GM18526 (cell line): ENCODE results near the gene HS3ST3B1.

Experiments
- POLR2A ChIP-seq: IDR thresholded peaks from 3 replicates; pipeline ENCODE4 v1.6.1; 2011; ENCODE audit not compliant: insufficient read length; ENCODE audit errors: extremely low read depth

The HS3ST3B1 gene

DNA sequence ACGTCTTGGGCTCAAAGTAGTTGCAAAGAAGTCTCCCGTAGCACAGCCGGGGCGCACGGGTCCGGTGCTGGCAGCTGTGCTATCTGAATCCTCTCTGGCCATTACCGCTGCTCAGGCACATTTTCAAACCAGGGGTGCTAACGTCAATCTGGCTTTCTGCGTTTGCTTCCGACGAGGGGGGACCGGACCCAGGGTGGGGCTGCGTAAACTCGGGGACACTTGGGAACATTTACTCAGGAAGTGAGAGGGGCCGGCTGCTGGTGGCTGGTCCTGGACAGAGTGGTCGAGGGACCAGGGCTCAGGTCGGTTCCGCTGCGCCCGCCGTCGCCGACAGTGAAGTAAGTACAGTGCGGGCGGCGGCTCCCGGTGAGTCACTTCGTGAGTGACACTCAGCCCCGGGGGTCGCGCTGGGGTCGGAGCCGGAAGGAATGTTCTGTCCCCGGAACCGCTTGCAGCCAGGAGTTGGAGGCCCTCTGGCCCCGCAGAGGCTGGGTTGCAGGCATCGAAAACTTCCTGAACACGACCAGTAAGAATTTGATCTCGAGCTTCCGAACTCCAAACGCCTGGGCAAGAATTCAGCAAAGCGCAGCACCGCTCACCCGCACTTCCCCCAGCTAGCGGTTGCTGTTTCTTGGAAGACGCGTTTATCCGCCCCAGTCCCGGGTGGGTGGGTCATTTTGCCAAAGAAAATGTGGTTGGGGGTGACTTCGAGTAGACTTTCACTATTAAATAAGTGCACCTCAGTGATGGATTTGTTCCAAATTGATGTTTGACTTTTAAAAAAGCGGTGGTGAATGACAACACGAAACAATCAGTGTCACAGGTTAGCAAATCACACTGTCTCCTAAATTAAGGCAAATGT lies 1.4 kb upstream of the HS3ST3B1 start:
- no peak for TF ChIP-seq POLR2A

DNA sequence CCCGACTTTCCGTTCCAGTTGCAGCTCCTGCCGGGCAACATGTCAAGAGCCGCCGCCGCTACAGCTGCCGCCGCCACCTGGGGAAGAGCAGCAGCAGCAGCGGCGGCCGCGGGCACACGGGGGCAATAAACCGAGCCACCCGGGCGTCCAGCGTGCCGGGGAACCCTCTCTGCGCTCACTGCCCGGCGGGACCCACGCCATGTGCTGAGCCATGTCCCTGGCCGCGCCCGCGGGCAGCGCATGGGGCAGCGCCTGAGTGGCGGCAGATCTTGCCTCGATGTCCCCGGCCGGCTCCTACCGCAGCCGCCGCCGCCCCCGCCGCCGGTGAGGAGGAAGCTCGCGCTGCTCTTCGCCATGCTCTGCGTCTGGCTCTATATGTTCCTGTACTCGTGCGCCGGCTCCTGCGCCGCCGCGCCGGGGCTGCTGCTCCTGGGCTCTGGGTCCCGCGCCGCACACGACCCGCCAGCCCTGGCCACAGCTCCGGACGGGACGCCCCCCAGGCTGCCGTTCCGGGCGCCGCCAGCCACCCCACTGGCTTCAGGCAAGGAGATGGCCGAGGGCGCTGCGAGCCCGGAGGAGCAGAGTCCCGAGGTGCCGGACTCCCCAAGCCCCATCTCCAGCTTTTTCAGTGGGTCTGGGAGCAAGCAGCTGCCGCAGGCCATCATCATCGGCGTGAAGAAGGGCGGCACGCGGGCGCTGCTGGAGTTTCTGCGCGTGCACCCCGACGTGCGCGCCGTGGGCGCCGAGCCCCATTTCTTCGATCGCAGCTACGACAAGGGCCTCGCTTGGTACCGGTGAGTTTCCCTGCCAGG lies 604 bp downstream of the HS3ST3B1 start:
- TF ChIP-seq POLR2A, result no peak

DNA sequence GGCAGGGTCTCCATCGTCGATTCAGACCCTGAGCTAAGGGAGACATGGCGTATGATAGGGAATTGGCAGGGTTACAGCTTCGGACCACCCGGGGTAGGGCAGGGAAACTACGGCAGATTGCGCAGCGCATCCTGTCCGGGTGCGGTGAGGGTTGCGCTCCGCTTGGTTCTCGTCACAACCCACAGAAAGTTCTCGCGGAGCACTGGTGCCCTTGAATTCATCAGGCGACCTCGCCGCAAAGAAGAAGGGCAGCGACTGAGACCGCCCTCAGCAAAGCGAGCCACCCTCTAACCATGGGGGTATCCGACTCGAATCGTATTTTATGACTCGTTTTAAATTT lies 1.2 kb downstream of the HS3ST3B1 start:
- no peak for TF ChIP-seq POLR2A

DNA sequence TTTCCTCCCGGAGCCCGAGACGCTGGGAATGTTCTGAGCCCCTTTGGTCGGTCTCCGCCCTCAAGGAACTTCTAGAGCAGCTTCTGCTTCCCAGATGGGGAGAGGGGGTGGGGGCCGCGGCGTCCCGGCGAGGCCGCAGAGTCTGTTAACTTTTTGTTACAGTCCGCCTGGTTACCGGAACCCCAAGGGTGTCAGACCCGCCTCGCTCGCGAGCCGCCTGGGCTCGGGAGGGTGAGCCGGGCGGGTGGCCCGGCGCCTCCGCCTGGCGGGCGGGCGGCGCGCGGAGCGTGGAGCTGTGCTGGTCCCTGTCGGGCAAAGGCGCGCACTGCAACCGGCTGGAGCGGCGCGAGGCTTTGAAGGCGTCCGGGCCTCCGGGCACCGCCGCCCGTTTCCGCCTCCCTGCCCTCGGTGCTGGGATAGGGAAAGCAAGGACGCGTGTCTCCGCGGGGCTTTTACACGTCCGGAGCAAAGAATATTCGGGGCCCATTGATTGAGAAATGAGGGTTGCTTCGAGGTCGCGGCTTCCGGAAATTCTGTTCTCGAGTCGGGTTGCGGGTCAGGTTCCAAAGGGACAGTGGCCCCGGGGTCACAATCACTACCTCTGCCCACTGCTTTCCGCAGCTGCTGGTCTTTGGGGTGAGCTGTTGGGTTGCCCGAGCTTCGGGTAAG lies 1.7 kb downstream of the HS3ST3B1 start:
- no peak for TF ChIP-seq POLR2A

DNA sequence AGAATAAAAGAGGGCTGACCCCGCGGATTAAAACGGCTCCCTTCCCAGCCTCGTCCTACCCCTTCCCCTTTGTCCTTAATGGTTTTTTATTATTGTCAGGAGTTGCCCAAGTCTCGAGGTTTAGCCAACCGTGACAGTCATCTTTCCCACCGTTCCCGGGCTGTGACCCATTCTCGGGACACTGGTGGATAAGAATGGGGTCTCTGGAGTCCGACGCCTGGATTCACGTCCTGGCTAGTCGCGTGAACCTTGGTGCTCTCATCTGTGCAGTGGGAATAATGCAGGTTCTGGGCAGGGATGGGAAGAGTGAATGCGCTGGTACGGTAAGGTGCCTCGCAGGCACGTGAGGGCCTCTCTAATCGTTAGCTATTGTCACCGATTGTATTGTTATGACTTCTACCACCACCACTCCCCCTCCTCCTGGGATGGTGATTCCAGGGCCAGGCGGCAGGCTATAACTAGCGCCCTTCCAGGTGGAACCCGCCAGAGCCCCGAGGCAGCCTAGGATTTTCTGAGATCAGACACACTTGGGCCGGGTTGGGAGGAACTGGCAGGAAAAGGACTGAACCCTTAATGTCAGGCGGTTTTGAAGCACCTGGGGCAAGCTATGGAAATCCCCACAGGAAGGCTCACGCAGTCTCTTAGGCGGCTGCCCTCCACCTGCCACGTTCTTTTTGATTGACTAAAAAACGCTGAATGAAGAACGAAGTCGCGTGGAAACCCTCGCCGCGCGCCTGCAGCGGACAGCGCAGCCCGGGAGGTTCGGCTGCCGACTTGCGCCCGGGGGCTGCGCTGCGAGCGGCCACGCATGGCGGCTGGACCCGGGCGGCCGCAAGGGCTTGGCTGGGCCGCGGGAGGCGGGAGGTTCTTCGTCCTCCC lies 2.7 kb downstream of the HS3ST3B1 start:
- no peak for TF ChIP-seq POLR2A

DNA sequence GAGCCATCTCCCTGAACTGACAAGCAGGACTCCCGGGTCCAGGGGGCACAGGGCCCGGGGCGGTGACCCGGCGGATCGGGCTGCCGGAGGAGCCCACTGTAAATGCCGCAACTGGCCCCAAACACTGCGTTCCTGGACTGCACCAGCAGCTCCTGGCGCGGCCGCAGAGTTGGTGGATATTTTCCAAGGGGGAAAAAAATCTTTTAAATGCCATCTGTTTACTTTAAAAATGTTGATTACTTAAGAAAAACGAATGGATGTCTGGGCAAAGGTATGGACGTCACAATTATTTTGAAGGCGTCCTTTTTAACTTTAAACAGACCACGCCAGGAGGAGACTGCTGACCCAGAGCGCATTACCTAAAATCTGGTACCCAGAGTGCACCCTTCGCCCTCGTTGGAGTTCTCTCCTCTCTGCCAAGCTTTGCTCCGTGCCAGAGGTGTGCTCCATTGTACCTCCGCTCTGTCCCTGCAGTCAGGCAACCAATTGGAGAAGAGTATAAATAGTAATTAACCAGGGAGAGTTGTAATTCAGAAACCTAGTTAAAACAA lies 3.4 kb downstream of the HS3ST3B1 start:
- TF ChIP-seq POLR2A, result no peak

DNA sequence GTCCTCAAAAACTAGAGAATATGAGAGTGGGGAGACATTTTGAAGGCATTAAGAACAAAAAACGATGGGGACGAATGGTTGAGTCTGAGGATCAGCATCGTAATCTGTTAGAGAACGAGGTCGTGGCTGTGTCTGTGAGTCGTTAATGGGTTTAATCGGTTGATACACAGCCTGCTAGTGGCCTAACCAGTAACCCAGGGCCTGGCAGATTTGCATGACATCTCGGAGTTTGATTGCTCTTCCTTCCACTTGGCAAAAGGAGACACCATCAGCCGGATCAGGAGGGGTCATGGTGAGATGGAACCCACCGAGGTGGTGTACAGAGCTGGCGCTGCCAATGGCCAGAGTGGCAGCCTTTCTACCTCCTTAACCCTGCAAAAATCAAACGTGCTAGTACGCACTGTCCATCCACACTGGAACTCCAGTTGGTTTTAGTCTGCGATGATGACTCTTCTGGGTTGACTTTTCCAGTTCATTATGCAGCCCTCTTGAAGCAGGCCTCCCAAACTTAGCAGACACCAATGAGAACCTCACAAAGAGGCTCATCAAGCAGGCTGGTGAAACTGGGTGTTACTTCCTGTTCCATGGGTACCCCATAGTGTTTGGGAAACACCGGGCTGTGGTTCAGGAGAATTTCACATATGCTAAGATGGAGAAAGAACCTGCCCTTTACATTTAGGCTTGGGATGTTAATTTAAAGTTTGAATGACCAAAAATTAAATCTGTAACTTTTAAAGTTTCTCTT lies 4.1 kb downstream of the HS3ST3B1 start:
- TF ChIP-seq POLR2A, result no peak

DNA sequence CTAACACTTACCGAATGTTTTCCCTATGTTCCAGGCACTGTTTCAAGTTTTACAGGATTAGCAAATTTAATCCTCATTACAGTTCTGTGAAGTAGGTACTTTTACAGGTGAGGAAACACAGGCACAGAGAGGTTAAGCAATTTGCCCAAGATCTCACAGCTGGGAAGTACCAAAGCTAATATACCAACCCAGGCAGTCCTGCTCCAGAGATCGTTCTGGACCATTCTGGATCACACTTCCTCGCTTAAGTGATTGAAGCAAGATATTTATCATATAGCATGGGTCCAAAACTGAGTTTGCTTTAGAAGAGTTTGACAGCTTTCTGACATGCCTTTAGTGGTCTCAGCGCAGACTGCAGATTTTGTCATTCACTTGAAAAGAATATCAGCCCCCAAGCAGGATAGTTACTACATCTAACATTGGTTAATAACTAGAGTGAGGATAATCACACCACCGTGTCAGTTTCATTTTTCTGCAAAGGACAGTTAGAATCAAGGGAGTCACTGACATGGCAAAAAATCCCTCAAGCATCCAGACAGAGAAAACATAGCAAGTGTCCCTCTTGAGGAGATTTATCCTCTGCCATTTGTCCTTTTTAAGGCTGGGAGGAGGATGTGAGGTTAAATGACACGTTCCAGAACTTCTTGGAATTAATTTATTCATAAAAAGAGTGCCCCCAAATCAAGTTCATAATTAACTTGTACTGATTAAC lies 5.1 kb downstream of the HS3ST3B1 start:
- TF ChIP-seq POLR2A, result no peak

DNA sequence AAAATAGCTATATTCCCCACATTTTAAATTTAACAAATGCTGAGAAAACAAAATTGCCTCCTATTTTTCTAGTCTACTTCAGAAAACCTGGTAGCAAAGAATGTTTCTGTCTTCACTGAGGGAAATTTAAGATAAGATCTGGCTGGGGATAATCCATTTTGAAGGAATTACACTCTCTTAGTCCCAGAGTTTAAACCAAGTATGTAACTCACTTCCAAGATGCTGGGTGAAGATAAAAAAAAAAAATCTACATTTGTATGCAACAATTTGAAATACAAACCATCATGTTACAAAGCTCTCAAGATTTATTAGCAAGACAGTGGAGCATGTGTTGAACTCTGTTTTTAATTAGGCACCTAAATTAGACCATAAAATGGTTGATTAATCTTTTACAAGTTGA lies 5.7 kb downstream of the HS3ST3B1 start:
- TF ChIP-seq POLR2A, result no peak

DNA sequence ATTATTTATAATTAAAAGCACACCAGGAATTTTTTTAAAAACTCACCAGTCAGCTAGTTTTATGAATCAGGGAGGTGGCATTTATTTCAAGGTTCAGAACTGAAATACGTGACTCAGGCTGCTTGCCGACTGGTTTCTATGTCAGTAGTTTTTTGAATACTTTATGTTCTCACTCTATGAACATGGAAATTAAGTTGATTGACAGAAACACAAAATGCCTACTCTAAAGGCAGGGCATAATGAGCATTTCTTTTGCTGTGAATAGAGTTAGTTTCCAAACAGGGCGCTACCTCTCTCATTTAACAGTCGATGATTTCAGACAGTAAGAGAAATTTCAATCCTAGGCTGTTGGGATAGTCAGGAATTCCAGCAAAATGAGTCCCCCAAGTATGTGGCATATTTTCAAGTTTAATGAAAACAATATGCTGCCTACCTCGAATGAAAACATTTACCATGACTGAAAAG lies 6.7 kb downstream of the HS3ST3B1 start:
- TF ChIP-seq POLR2A, result no peak

DNA sequence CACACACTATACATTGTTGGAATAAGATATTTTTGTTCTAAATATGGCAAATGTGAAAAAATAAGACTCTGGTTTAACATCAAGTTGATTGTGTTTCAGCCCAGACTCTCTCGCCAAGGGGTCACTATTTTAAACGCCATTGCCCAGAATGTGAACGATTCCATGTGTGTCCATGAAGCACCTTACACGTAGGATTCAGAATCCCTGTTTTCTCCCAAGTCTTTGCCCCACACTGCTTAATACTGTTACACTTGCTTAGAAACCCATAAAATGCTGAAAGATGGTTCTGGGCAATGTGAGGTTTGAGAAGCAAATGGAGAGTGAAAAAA lies 7.7 kb downstream of the HS3ST3B1 start:
- TF ChIP-seq POLR2A, result no peak

DNA sequence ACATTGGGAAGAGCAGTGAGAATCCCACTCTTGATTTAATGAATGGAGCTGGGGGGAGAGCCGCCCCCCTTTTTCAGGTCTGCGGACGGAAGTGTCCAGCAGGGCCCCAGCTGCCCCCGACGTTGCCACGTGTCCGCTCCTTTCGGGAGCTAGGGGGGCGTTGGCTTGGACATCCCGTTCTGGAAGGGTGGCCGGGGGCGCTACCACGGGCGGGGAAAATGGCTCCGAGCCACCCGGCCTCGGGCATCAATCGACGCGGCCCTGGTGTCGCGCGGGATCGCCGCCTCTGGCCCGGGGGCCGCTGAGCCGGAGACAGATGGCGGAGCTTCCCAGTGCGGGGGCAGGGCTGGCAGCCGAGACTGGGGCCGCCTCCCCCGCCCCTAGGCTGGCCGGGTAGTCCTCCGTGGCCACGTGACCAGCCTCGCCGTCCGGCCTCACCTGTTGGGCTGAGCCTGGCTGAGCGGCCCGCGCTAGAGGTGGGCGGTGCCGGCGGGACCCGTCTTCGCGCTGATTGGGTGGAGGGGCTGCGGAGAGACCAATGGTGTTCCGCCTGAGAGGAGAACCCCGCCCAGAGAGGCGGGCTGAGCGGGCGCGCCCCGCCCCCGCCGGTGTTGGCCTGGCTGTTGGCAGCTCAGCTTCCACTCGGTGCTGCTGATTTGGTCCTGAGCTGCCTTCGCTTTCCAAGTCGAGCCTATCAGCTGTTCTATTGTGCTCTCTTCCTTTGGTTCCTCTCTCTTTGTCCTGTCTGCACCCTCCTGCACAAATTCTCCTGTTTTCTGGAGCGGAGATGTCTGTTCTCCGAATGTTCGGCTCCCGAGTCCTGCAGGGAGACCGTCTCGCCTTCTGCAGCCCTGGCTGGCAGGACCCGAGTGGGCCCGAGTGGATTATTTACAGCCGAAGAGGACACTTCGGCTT lies 8.3 kb downstream of the HS3ST3B1 start:
- TF ChIP-seq POLR2A, result no peak
